NCI-H748 (cell line): Measurements from ENCODE around the gene BRSK1.

Source experiments
- DNase-seq: peaks from one replicate; lab custom pipeline; 2025; ENCODE audit not compliant: unreplicated experiment; lab: John Stamatoyannopoulos, UW

BRSK1 gene

GRCh38 chr19:55350620-55351315 is 67.0 kb downstream of the BRSK1 start:
- no peak for DNase-seq

GRCh38 chr19:55352040-55352439 is 68.2 kb downstream of the BRSK1 start:
- no peak for DNase-seq

GRCh38 chr19:55352549-55353145 is 68.8 kb downstream of the BRSK1 start:
- no peak for DNase-seq

GRCh38 chr19:55353356-55353802 is 69.6 kb downstream of the BRSK1 start:
- peak; percentile 50 for DNase-seq

- DNase-seq, result peak; percentile 71
Observed at GRCh38 chr19:55353803-55354697, 70.3 kb downstream of the BRSK1 start.

- no peak for DNase-seq
Observed at GRCh38 chr19:55354698-55355212, 71.0 kb downstream of the BRSK1 start, which contains the start of gene COX6B2. Gene COX6B2 (minus strand): TSS chr19:55354719. CDS start chr19:55354521, 198 bp downstream.

GRCh38 chr19:55355213-55355821 is 71.5 kb downstream of the BRSK1 start:
- peak; percentile 40 for DNase-seq

- no peak for DNase-seq
Observed at GRCh38 chr19:55358493-55358892, 74.7 kb downstream of the BRSK1 start.

GRCh38 chr19:55358943-55359908 is 75.4 kb downstream of the BRSK1 start:
- DNase-seq, result no peak

GRCh38 chr19:55360902-55361301 is 77.1 kb downstream of the BRSK1 start:
- DNase-seq, result no peak
